ENCODE results near the gene GMDS. TPM values are rescaled to one million over a fixed set of nuclear protein-coding genes. Genes with fewer than 3 reads are reported as not detected.

GMDS gene
- total RNA-seq, 1 experiment from 2014 or later, result 27.6 TPM

DNA sequence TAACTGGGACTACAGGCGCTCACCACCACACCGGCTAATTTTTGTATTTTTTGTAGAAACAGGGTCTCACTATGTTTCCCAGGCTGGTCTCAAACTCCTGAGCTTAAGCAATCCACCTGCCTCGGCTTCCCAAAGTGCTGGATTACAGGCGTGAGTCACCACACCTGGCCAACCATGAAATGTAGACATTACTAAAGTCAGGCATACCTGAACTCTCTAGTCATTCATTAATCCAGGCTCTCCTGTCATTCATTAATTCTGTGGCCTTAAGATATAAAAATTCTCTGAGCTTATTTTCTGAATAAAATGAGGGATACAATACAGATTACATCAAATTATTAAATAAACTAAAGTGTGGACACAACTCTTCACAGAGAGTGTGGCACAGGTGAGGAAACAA lies 159.7 kb downstream of the GMDS start:
- Histone ChIP-seq H3K9me3 (ENCODE audit: control insufficient read depth, low read depth, low read length) (no peaks in the 10 kb centered on the region), H3K4me2 (ENCODE audit: insufficient read depth, insufficient read length, low read length) (no peak overlapping the region), H3K27me3 (ENCODE audit: insufficient read depth, low read length) (no peaks in the 10 kb centered on the region), H3K56ac (ENCODE audit: insufficient read length, low read depth, low read length) (no peak overlapping the region), H3K9ac (ENCODE audit: extremely low read depth, insufficient read length, low read length) (no peak overlapping the region), H4K5ac (ENCODE audit: insufficient read length, low read depth, low read length) (no peak overlapping the region), H3K79me1 (ENCODE audit: insufficient read depth, low read depth, low read length, poor library complexity, severe bottlenecking) (no peaks in the 10 kb centered on the region), H3K23me2 (ENCODE audit: insufficient read length, low read depth, low read length, poor library complexity, severe bottlenecking) (no peaks in the 10 kb centered on the region), H3K4me1 (ENCODE audit: insufficient read depth, low read length) (no peaks in the 10 kb centered on the region), H3K18ac (ENCODE audit: insufficient read length, low read depth, low read length) (no peak overlapping the region), H2AFZ (ENCODE audit: low read length) (no peak overlapping the region), H4K8ac (replicated peaks; ENCODE audit: insufficient read length, low read depth, low read length) (no peak overlapping the region), H3K14ac (ENCODE audit: insufficient read depth, low read length) (no peak overlapping the region), H2BK15ac (ENCODE audit: low read depth, low read length) (no peak overlapping the region), H3K27ac (ENCODE audit: insufficient read length, low read depth, low read length) (no peak overlapping the region), H3T11ph (ENCODE audit: low read length) (no peak overlapping the region), H3K79me2 (ENCODE audit: insufficient read depth, low read length) (no peaks in the 10 kb centered on the region), H2BK120ac (ENCODE audit: low read depth, low read length, poor library complexity, severe bottlenecking) (no peak overlapping the region), H3K23ac (ENCODE audit: insufficient read length, low read depth, low read length) (no peak overlapping the region), H4K20me1 (ENCODE audit: control insufficient read depth, insufficient read depth, insufficient read length) (no peaks in the 10 kb centered on the region), H4K91ac (ENCODE audit: insufficient read length, low read depth, low read length) (no peak overlapping the region), H2BK20ac (ENCODE audit: low read depth, low read length, poor library complexity, severe bottlenecking) (no peak overlapping the region), H2BK5ac (ENCODE audit: insufficient read length, low read length) (no peak overlapping the region), H2AK5ac (ENCODE audit: insufficient read length, low read length) (no peak overlapping the region), H3K4ac (ENCODE audit: low read depth, low read length) (no peak overlapping the region), H2BK12ac (ENCODE audit: insufficient read length, low read depth, low read length) (no peak overlapping the region)
- TF ChIP-seq, protein P1, sequence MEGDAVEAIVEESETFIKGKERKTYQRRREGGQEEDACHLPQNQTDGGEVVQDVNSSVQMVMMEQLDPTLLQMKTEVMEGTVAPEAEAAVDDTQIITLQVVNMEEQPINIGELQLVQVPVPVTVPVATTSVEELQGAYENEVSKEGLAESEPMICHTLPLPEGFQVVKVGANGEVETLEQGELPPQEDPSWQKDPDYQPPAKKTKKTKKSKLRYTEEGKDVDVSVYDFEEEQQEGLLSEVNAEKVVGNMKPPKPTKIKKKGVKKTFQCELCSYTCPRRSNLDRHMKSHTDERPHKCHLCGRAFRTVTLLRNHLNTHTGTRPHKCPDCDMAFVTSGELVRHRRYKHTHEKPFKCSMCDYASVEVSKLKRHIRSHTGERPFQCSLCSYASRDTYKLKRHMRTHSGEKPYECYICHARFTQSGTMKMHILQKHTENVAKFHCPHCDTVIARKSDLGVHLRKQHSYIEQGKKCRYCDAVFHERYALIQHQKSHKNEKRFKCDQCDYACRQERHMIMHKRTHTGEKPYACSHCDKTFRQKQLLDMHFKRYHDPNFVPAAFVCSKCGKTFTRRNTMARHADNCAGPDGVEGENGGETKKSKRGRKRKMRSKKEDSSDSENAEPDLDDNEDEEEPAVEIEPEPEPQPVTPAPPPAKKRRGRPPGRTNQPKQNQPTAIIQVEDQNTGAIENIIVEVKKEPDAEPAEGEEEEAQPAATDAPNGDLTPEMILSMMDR (conservative IDR thresholded peaks at IDR 0.05), result no peak
- Mint-ChIP-seq H3K4me1 (no peaks in the 10 kb centered on the region), H3K27ac (no peak overlapping the region; a peak in 1 of 7 replicates), H3K27me3 (ENCODE audit: low read depth) (no peaks in the 10 kb centered on the region), H3K36me3 (ENCODE audit: insufficient read depth in 1 of 3, low read depth in 3 of 3) (no peaks in the 10 kb centered on the region), H3K4me3 (no peak overlapping the region), H3K9me3 (no peaks in the 10 kb centered on the region)
- no CpG with 5 or more reads among the region's 4 CpGs for WGBS (ENCODE audit: extremely low coverage, insufficient read length, low lambda C conversion rate)
- no peak for DNase-seq
